ENCODE results near the gene FRAS1. TPM values are rescaled to one million over a fixed set of nuclear protein-coding genes. Genes with fewer than 3 reads are reported as not detected.
"Not testable (repeated sequence)": the region's sequence is repeated elsewhere in the genome, so short reads cannot be mapped to it uniquely, and the experiment has no call there.

FRAS1 gene
- total RNA-seq, 2 donors from 2014 or later = 0.17 TPM; not detected in 1

- DNase-seq (ENCODE audit: low spot score) (no peak), ATAC-seq (no peak)
- Mint-ChIP-seq H3K4me3 (no peak overlapping the region), H3K9me3 (no peaks in the 10 kb centered on the region), H3K4me1 (ENCODE audit: low read depth in 2 of 2) (no peaks in the 10 kb centered on the region), H3K27ac (no peak overlapping the region), H3K36me3 (no peaks in the 10 kb centered on the region), H3K27me3 (peaks cover 12 to 14% of the 10 kb centered on the region in 2 donors)
Measured at GRCh38 chr4:78493731-78494130, 436.6 kb downstream of the FRAS1 start.

- DNase-seq (ENCODE audit: low spot score) = no peak
- Mint-ChIP-seq H3K4me3 (no peak overlapping the region), H3K4me1 (ENCODE audit: low read depth in 2 of 2) (no peaks in the 10 kb centered on the region), H3K27me3 (peaks cover 0 to 5% of the 10 kb centered on the region in 2 donors), H3K36me3 (no peaks in the 10 kb centered on the region), H3K9me3 (no peaks in the 10 kb centered on the region), H3K27ac (no peak overlapping the region)
- ATAC-seq = no peak
Measured at GRCh38 chr4:78496021-78496643, 439.0 kb downstream of the FRAS1 start.

- not testable (repeated sequence) for ATAC-seq, H3K9me3 Mint-ChIP-seq
Measured at GRCh38 chr4:78506260-78506659, 449.1 kb downstream of the FRAS1 start.

GRCh38 chr4:78509043-78509442 is 451.9 kb downstream of the FRAS1 start:
- ATAC-seq = no peak
- peaks cover 3 to 7% of the 10 kb centered on the region in 2 donors for H3K27me3 Mint-ChIP-seq
- H3K4me1 Mint-ChIP-seq (ENCODE audit: low read depth in 2 of 2) = no peaks in the 10 kb centered on the region

More at GRCh38 chr4:78506260-78506659, 449.1 kb downstream of the FRAS1 start:
- not testable (repeated sequence) for H3K4me3 Mint-ChIP-seq; H3K4me1 Mint-ChIP-seq (ENCODE audit: low read depth in 2 of 2); DNase-seq (ENCODE audit: low spot score); H3K27ac Mint-ChIP-seq; H3K36me3 Mint-ChIP-seq
- H3K27me3 Mint-ChIP-seq = peaks cover 11 to 13% of the 10 kb centered on the region in 2 donors

GRCh38 chr4:78510108-78510507 is 453.0 kb downstream of the FRAS1 start:
- Mint-ChIP-seq H3K27me3 (peaks cover 0 to 3% of the 10 kb centered on the region in 2 donors), H3K4me3 (no peak overlapping the region), H3K4me1 (ENCODE audit: low read depth in 2 of 2) (no peaks in the 10 kb centered on the region), H3K36me3 (no peaks in the 10 kb centered on the region), H3K27ac (no peak overlapping the region), H3K9me3 (no peaks in the 10 kb centered on the region)
- DNase-seq (ENCODE audit: low spot score) = no peak
- no peak for ATAC-seq

More at GRCh38 chr4:78509043-78509442, 451.9 kb downstream of the FRAS1 start:
- DNase-seq (ENCODE audit: low spot score) = no peak
- H3K36me3 Mint-ChIP-seq = no peaks in the 10 kb centered on the region
- no peak overlapping the region for H3K4me3 Mint-ChIP-seq
- no peaks in the 10 kb centered on the region for H3K9me3 Mint-ChIP-seq
- H3K27ac Mint-ChIP-seq = no peak overlapping the region

- ATAC-seq (no peak), DNase-seq (ENCODE audit: low spot score) (no peak)
- Mint-ChIP-seq H3K4me3 (no peak overlapping the region), H3K9me3 (no peaks in the 10 kb centered on the region), H3K4me1 (ENCODE audit: low read depth in 2 of 2) (no peaks in the 10 kb centered on the region), H3K27me3 (no peaks in the 10 kb centered on the region), H3K36me3 (no peaks in the 10 kb centered on the region), H3K27ac (no peak overlapping the region)
Measured at GRCh38 chr4:78510681-78511080, 453.6 kb downstream of the FRAS1 start.

GRCh38 chr4:78512357-78512920 is 455.3 kb downstream of the FRAS1 start:
- no peak for ATAC-seq
- no peak for DNase-seq (ENCODE audit: low spot score)
- Mint-ChIP-seq H3K27me3 (peaks cover 0 to 2% of the 10 kb centered on the region in 2 donors), H3K27ac (no peak overlapping the region), H3K9me3 (no peaks in the 10 kb centered on the region), H3K4me1 (ENCODE audit: low read depth in 2 of 2) (no peaks in the 10 kb centered on the region), H3K4me3 (no peak overlapping the region), H3K36me3 (no peaks in the 10 kb centered on the region)

GRCh38 chr4:78513411-78513975 is 456.4 kb downstream of the FRAS1 start:
- Mint-ChIP-seq H3K4me1 (ENCODE audit: low read depth in 2 of 2) (no peaks in the 10 kb centered on the region), H3K27me3 (peaks cover 0 to 7% of the 10 kb centered on the region in 2 donors), H3K9me3 (no peaks in the 10 kb centered on the region), H3K4me3 (no peak overlapping the region), H3K36me3 (no peaks in the 10 kb centered on the region), H3K27ac (no peak overlapping the region)
- DNase-seq (ENCODE audit: low spot score) = no peak
- ATAC-seq = no peak

- no peaks in the 10 kb centered on the region for H3K4me1 Mint-ChIP-seq (ENCODE audit: low read depth in 2 of 2)
- H3K9me3 Mint-ChIP-seq = no peaks in the 10 kb centered on the region
- H3K36me3 Mint-ChIP-seq = no peaks in the 10 kb centered on the region
- no peak overlapping the region for H3K27ac Mint-ChIP-seq
- peaks cover 4 to 15% of the 10 kb centered on the region in 2 donors for H3K27me3 Mint-ChIP-seq
- DNase-seq (ENCODE audit: low spot score) (no peak), ATAC-seq (no peak)
- no peak overlapping the region for H3K4me3 Mint-ChIP-seq
Measured at GRCh38 chr4:78517050-78517652, 460.0 kb downstream of the FRAS1 start.

GRCh38 chr4:78518561-78518960 is 461.4 kb downstream of the FRAS1 start:
- Mint-ChIP-seq H3K4me3 (no peak overlapping the region), H3K4me1 (ENCODE audit: low read depth in 2 of 2) (no peaks in the 10 kb centered on the region), H3K9me3 (no peaks in the 10 kb centered on the region), H3K27me3 (peaks cover 4 to 15% of the 10 kb centered on the region in 2 donors), H3K36me3 (no peaks in the 10 kb centered on the region), H3K27ac (no peak overlapping the region)
- DNase-seq (ENCODE audit: low spot score) (no peak), ATAC-seq (no peak)

- Mint-ChIP-seq H3K4me1 (ENCODE audit: low read depth in 2 of 2) (no peaks in the 10 kb centered on the region), H3K27ac (no peak overlapping the region), H3K27me3 (peaks cover 6 to 26% of the 10 kb centered on the region in 2 donors), H3K9me3 (no peaks in the 10 kb centered on the region), H3K4me3 (no peak overlapping the region), H3K36me3 (no peaks in the 10 kb centered on the region)
- DNase-seq (ENCODE audit: low spot score) (no peak), ATAC-seq (no peak)
Measured at GRCh38 chr4:78519962-78520361, 462.8 kb downstream of the FRAS1 start.

GRCh38 chr4:78520808-78521226 is 463.7 kb downstream of the FRAS1 start:
- Mint-ChIP-seq H3K27me3 (peaks cover 6 to 26% of the 10 kb centered on the region in 2 donors), H3K4me1 (ENCODE audit: low read depth in 2 of 2) (no peaks in the 10 kb centered on the region), H3K27ac (no peak overlapping the region), H3K9me3 (no peaks in the 10 kb centered on the region), H3K4me3 (no peak overlapping the region), H3K36me3 (no peaks in the 10 kb centered on the region)
- DNase-seq (ENCODE audit: low spot score) (no peak), ATAC-seq (no peak)

- no peak for ATAC-seq
- Mint-ChIP-seq H3K27me3 (peaks cover 6 to 20% of the 10 kb centered on the region in 2 donors), H3K4me1 (ENCODE audit: low read depth in 2 of 2) (no peaks in the 10 kb centered on the region), H3K27ac (no peak overlapping the region), H3K36me3 (no peaks in the 10 kb centered on the region), H3K4me3 (no peak overlapping the region), H3K9me3 (no peaks in the 10 kb centered on the region)
- no peak for DNase-seq (ENCODE audit: low spot score)
Measured at GRCh38 chr4:78524009-78524408, 466.9 kb downstream of the FRAS1 start.

- ATAC-seq (no peak), DNase-seq (ENCODE audit: low spot score) (no peak)
- H3K27ac Mint-ChIP-seq = no peak overlapping the region
- H3K27me3 Mint-ChIP-seq = peaks cover 2 to 11% of the 10 kb centered on the region in 2 donors
- H3K36me3 Mint-ChIP-seq = no peaks in the 10 kb centered on the region
- H3K4me3 Mint-ChIP-seq = no peak overlapping the region
- H3K4me1 Mint-ChIP-seq (ENCODE audit: low read depth in 2 of 2) = no peaks in the 10 kb centered on the region
- H3K9me3 Mint-ChIP-seq = no peaks in the 10 kb centered on the region
Measured at GRCh38 chr4:78525559-78525958, 468.4 kb downstream of the FRAS1 start.
